Measurements from ENCODE around the gene TEAD4. TPM values are rescaled to one million over a fixed set of nuclear protein-coding genes. Genes with fewer than 3 reads are reported as not detected.

The TEAD4 gene
- total and polyA plus RNA-seq, 12 donors: 4.7 to 45.6 (median 11.4) TPM

DNA sequence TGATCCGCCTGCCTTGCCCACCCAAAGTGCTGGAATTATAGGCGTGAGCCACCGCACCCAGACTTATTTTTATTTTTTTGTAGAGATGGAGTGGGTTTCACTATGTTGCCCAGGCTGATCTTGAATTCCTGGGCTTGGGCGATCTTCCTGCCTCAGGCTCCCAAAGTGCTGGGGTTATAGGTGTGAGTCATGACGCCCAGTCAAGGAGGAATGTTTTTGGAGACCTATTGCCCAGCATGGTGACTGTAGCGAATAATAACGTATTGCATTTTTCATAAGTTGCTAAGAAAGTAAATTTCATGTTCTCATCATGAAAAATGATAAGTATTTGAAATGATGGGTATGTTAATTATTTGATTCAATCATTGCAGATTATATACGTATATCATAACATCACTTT, 46.5 kb downstream of the TEAD4 start:
- intact Hi-C loops (cut with DNase I): no loop called here
- peaks cover 0 to 25% (median 0%) of the 10 kb centered on the region in 9 donors for H3K36me3 ChIP-seq
- no peaks in the 10 kb centered on the region for H3K27me3 ChIP-seq
- H3K27ac ChIP-seq: no peak overlapping the region
- H3K9me3 ChIP-seq: no peaks in the 10 kb centered on the region
- DNase-seq (no peak), ATAC-seq (no peak)
- no peak overlapping the region for H3K4me3 ChIP-seq
- peaks cover 0 to 13% (median 7%) of the 10 kb centered on the region in 9 donors for H3K4me1 ChIP-seq
- 96 to 98% methylated on average over 8 of the region's 8 CpGs for WGBS, 2 donors
- TF ChIP-seq, protein P1, sequence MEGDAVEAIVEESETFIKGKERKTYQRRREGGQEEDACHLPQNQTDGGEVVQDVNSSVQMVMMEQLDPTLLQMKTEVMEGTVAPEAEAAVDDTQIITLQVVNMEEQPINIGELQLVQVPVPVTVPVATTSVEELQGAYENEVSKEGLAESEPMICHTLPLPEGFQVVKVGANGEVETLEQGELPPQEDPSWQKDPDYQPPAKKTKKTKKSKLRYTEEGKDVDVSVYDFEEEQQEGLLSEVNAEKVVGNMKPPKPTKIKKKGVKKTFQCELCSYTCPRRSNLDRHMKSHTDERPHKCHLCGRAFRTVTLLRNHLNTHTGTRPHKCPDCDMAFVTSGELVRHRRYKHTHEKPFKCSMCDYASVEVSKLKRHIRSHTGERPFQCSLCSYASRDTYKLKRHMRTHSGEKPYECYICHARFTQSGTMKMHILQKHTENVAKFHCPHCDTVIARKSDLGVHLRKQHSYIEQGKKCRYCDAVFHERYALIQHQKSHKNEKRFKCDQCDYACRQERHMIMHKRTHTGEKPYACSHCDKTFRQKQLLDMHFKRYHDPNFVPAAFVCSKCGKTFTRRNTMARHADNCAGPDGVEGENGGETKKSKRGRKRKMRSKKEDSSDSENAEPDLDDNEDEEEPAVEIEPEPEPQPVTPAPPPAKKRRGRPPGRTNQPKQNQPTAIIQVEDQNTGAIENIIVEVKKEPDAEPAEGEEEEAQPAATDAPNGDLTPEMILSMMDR (IDR thresholded peaks at IDR 0.05): no peak

DNA sequence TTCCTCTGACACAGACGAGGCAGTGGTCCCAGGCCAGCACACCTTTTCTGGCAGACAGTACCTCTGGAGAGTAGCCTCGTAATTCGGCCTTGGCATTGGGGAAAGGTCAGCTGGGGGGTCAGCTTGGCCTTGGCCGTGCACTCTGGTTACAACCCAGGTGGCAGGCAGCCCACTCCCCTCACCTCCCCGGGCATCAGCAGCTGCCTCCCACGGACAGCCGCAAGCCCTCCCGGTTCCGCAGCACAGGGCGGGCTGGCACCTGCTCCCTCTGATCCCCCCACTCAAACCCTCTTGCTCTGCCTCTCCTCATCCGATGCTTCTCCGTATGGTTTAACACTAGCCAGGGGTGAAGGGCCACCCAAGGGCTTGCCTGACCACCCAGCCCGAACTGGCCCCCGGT, 50.6 kb downstream of the TEAD4 start:
- intact Hi-C loops (cut with DNase I): no loop called here
- no peak for ATAC-seq
- no peak overlapping the region for H3K4me3 ChIP-seq
- H3K36me3 ChIP-seq: peaks cover 0 to 29% (median 0%) of the 10 kb centered on the region in 9 donors
- H3K4me1 ChIP-seq: peaks cover 0 to 28% (median 12%) of the 10 kb centered on the region in 9 donors
- H3K27ac ChIP-seq: no peak overlapping the region
- WGBS, 2 donors: 93 to 94% methylated on average over 14 of the region's 14 CpGs
- TF ChIP-seq, protein P1 (IDR thresholded peaks at IDR 0.05): no peak
- no peaks in the 10 kb centered on the region for H3K27me3 ChIP-seq
- no peak for DNase-seq
- no peaks in the 10 kb centered on the region for H3K9me3 ChIP-seq

DNA sequence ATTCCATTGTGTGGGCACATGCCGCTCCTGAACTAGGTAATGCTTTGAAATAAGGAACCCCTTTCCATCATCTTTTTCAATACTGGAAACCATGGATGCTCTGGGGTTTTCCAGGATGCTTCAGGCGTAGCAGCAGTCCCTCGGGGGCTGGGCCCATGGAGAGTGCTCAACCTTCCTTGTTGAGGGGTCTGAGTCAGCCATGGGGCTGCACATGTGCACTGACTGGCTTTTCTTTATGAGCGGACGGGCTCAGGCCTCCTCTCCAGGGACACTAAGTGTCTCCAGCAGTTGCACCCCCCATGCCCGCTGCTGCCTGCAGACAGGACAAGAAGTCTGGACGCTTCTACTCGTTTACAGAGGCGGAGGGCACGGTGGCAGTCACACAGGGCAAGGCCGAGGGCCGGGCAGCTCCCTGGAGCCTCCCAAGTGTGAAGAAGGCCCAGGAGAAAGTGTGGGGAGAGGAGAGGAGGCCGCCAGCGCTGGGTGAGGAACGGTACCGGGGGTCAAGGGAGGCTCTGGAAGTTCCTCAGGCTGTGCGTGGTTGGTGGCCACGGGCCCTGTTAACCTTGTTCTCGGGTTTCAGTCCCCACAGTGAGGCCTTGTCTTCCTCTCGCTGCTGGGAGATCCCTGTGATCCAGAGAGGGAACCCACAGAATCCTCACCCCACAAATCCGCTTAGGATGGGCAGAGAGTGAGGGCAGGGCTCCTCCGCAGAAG, 51.2 kb downstream of the TEAD4 start:
- intact Hi-C loops (cut with DNase I): no loop called here
- ATAC-seq (no peak), DNase-seq (no peak)
- no peak overlapping the region for H3K4me3 ChIP-seq
- no peaks in the 10 kb centered on the region for H3K27me3 ChIP-seq
- 89 to 94% methylated on average over 22 of the region's 22 CpGs for WGBS, 2 donors
- H3K36me3 ChIP-seq: peaks cover 0 to 27% (median 0%) of the 10 kb centered on the region in 9 donors
- no peaks in the 10 kb centered on the region for H3K9me3 ChIP-seq
- no peak overlapping the region for H3K27ac ChIP-seq
- H3K4me1 ChIP-seq: peaks cover 0 to 26% (median 9%) of the 10 kb centered on the region in 9 donors
- TF ChIP-seq, protein P1 (IDR thresholded peaks at IDR 0.05): no peak

DNA sequence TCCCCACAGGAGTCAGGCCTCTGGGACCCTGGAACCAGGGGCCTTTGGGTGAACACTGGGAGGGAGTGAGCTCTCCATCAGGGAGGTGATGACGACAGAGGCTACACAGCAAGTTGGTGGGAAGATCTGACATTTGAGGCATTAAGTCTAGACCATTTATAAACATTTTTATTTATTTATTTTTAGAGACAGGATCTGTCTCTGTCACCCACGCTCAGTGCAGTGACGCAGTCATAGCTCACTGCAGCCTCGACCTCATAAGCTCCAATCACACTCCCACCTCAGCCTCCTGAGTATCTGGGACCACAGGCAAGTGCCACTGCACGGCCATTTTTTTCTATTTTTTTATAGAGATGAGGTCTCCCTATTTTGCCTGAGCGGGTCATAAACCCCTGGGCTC, 53.6 kb downstream of the TEAD4 start:
- Histone ChIP-seq H3K27me3 (no peaks in the 10 kb centered on the region), H3K4me3 (no peak overlapping the region), H3K4me1 (peaks cover 0 to 26% (median 9%) of the 10 kb centered on the region in 9 donors), H3K36me3 (peaks cover 0 to 34% (median 0%) of the 10 kb centered on the region in 9 donors), H3K27ac (no peak overlapping the region), H3K9me3 (no peaks in the 10 kb centered on the region)
- intact Hi-C loops (cut with DNase I): no loop called here
- DNase-seq: no peak
- TF ChIP-seq, protein P1 (IDR thresholded peaks at IDR 0.05): no peak
- 94 to 95% methylated on average over 6 of the region's 6 CpGs for WGBS, 2 donors
- ATAC-seq: no peak

Measured in heart right ventricle (tissue), 16 donors.